HG02588 (cell line): Measurements from ENCODE around the gene SHKBP1.

Source experiments
- ATAC-seq: cut with Tn5 transposase; IDR thresholded peaks from one replicate; pipeline ENCODE4 v1.9.1; 2021; ENCODE audit warnings: mild to moderate bottlenecking, moderate library complexity; ENCODE audit not compliant: unreplicated experiment

The SHKBP1 gene

DNA sequence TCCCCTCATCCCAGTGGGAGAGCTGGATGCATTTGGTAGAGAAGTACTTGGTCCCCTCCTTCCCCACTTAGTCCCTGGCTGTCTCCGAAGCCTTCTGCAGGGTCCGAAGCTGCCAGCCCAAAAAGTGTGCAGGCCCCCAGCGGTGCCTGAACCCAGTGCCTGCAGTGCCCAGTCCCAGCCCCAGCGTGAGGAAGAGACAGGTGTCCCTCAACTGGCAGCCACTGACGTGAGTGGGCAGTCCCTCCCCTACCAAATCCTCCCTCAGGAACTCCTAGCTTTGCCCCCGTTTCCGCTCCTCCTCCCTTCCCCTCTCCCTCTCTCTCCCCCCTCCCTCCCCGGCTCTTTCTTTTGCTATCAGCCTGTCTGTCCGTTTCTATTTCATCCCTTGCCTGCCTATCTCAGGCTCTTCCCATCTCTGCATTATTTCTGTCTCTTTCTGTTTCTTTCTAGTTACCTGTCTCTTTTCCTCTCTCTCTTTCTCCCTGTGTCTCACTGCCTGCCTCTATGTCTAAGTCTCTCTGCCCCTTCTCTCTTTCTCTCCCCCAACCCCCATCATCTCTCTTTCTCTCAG is 22.7 kb downstream of the SHKBP1 start:
- ATAC-seq: no peak

DNA sequence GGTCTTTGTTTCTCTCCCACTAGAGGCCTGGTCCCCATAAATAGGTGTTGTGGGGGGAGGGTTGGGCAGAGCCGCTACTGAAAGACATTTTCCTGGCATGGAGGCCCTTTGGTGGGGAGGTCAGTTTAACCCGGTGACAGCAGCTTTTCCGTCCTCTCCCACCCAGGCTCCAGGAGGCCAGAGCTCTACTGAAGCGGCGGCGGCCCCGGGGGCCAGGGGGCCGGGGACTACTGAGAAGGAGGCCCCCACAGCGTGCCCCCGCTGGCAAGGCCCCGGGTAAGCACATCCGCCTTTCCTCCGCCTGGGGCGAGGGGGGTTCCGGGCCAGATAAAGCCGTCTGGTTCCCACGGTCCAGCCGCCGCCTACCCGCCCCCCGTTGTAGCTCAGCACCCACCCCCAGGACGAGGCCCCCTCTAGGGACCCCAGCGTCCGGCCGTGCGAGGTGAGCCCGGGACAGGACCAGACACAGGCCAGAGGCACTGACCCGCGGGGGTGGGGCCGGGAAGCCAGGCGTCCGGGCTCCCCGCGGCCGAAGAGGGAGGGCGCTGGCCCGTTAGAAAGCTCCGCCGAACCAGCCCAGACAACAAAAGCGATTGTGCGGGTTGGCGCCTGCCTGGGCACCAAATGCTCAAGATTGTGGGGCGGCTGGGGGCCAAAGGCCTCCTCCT is 23.4 kb downstream of the SHKBP1 start:
- ATAC-seq: no peak

DNA sequence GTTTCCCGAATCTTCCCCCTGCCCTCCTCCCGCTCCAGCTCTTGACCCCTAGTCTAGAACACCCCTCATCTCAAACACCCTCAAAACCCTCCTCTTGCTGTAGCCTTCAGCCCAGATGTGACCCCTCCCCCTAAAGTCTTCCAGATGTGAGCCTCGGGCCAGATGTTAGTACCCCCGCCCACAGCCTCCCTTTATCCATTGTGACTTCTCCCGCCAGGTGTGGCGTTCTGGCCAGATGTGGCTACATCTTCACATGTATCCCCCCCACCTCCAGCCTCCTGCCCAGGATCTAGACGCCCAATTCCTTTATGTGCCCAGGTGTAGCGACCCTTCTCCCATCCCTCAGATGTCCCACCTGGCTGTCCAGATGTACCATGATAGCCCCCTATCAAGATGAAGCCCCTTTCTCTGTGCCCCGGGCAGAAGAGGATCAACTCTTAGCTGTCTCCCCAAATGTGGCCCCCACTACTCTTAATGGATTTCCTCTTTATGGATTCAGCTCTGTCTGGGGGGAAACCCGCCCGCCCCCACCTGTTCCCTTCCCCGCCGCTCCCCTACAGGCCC is 24.0 kb downstream of the SHKBP1 start:
- no peak for ATAC-seq

DNA sequence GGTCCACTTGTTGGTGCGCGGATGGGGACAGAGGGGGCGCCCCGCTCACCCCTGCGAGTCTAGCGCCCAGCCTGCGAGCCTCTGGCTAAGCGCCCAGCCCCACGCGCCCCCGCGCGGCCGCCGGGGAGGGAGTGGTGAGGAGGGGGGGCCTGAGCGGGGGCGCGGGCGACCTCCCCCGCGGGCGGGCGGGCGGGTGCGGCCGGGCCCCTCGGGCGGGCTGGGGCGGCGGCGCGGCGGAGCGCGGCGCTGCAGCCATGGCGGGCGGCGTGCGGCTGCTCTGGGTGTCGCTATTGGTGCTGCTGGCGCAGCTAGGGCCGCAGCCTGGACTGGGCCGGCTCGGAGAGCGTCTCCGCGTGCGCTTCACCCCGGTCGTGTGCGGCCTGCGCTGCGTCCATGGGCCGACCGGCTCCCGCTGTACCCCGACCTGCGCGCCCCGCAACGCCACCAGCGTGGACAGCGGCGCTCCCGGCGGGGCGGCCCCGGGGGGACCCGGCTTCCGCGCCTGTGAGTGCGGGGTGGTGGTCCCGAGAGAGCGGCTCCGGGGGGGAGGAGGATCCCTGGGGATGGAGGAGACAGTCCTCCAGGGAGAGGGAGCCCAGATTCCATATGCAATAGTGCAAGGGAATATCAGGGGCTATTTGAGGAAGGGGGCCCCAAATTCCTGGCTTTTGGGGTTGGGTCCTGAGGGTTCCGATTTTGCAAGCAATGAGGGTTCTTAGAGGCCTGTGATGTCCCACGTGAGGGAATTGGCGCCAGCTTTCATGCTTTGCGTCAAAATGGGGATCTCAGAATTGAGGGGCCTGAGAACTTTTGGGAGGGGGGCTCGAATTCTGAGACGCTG is 24.7 kb downstream of the SHKBP1 start, which contains the start of gene LTBP4:
Gene LTBP4 (plus strand): TSS at position 236 of the 841 bp plus-strand sequence. CDS start 19 bp downstream, at position 255.
- no peak for ATAC-seq

DNA sequence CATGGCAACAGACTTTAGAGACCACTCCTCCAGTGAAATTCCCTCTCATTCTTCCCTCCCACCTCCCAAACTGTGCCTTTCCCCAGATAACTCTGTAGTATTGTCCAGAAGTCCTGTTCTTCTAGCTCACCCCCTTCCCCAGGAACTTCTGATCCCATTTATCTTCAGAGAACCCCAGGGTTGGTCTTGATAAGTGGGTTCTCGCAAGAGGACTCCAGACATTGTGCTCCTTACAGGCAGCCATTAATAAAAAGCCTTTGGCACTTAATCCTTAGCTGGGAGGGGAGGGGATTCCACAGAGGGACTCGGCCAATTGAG is 26.4 kb downstream of the SHKBP1 start:
- no peak for ATAC-seq

DNA sequence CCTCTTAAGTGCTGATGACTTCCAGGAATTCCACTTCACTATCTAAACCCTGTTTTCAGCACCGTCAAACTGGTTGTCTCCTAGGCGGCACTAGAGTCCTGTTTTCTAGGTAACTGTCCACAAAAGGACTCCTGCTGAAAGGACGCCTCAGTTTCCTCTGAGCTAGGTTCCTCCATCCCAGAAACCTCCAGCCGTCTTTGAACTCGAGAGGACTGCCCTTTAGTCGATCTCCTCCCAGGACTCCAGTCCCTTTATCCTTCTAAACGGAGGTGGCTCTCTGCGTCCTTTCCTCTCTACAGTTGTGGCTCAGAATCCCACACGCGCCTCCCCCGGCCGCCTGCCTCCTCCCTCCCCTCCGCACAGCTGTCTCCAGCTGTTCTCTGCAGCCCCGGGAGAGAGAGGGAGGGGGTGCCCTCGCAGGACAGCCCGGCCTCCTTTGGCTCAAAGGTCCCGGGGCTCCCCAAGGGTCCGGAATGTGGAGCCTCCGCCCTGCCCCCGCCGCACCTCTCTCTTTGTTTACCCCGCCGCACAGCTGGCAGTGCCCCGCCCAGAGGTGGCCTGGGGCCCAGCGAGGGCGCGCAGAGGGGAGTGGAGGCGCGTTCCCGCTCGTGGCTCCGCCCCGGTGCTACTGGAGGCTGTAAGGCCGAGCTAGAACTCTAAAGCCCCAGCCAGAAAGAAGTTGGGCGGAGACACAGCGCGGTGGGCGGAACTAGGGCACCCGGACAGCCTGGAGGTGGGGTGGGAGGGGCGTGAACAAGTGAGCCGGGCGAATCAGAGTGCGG is 26.9 kb downstream of the SHKBP1 start:
- peak; percentile 67 for ATAC-seq

DNA sequence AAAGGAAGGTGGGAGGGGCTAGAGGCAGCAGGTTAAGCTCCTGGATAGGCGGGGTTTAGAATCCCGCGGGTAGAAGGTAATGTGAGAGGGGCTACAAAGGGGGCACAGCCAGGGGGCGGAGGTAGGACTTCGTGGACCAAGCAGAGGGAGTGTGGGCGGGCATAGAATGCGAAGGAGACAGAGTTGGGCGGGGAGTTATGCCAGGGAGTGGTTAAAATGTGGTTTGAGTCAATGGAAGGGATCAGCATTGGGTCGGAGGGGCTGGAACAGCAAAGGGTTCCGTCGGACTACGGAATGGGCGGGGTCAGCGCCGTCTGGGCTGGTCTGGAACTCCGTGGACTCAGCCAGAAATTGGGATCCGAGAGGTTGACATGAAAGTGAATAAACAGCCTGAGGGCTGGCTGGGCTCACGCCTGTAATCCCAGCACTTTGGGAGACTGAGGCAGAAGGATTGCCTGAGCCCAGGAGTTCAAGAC is 27.5 kb downstream of the SHKBP1 start:
- no peak for ATAC-seq

DNA sequence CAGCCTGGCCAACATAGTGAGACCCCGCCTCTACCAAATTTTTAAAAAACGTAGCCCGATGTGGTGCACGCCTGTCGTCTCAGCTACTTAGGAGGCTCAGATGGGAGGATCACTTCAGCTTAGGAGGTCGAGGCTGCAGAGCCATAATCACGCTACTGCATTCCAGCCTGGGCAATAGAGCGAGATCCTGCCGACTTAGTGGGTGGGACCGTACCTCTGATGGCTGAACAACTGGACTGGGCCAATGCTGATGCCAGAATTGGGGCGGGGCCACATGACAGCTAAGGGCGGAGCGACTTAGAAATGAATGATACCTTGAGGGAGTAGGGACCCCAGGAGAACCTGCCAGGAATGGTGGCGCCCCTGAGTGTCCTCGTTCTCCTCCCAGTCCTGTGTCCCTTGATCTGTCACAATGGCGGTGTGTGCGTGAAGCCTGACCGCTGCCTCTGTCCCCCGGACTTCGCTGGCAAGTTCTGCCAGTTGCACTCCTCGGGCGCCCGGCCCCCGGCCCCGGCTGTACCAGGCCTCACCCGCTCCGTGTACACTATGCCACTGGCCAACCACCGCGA is 28.1 kb downstream of the SHKBP1 start:
- no peak for ATAC-seq

DNA sequence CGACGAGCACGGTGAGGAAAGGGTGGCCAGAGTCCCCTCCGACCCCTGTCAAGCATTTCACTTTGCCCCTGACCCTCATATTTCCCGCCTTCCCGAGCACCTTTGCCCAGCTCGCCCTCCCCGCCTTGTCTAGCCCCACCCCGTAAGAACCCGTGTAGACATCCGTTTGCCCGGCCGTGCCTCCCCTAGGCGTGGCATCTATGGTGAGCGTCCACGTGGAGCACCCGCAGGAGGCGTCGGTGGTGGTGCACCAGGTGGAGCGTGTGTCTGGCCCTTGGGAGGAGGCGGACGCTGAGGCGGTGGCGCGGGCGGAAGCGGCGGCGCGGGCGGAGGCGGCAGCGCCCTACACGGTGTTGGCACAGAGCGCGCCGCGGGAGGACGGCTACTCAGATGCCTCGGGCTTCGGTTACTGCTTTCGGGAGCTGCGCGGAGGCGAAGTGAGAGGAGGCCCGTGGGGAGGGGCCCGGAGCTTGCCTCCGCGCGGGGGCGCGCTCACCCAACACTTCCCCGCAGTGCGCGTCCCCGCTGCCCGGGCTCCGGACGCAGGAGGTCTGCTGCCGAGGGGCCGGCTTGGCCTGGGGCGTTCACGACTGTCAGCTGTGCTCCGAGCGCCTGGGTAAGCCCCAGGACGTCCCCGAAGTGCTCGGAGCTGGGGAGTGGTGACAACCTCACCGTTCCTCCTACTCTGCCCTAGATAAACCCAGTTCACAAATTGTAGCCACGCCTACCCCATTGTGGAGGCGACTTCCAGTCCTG is 28.7 kb downstream of the SHKBP1 start:
- no peak for ATAC-seq

DNA sequence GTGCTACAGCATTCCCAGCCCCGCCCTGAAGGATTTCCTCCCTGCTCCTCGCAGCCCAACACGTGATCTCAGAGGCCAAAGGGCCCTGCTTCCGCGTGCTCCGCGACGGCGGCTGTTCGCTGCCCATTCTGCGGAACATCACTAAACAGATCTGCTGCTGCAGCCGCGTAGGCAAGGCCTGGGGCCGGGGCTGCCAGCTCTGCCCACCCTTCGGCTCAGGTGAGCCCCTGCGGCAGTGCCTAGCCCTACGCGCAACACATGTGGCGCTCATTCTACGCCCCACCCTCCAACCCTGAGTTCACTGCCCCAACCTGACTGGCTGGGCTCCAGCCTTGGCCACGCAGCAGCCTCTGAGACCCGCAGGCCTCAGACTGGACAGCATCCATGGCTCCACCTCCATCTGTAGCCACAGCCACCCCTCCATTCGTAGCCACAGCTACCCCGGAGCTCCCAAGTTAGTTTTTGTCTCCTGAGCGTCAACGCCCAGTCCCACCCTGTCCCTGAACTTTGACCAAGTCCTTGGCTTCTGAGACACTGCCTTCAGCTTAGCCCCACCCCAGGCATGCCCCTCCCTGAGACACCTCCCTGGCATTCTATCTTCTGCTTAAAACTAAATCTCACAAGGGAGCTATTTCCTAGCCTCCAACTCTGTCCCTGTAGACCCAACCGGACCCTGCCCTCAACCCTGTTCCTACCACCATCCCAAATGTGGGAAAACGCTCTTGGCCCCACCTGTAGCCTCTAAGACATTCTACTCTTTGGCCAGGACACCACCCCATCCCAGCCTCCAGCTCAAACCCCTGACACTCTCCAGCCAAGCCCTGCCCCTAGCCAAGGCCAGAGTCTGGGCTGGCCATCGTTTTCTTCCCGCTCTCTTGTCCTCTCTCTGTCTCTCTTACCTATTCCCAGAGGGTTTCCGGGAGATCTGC is 30.9 kb downstream of the SHKBP1 start:
- no peak for ATAC-seq

DNA sequence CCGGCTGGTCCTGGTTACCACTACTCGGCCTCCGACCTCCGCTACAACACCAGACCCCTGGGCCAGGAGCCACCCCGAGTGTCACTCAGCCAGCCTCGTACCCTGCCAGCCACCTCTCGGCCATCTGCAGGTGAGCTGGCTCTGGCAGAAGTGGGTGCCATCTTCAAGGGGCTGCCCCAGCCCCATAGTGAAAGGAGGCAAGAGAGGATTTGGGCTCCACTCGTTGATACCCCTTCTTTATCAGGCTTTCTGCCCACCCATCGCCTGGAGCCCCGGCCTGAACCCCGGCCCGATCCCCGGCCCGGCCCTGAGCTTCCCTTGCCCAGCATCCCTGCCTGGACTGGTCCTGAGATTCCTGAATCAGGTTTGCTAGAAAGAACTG is 31.6 kb downstream of the SHKBP1 start:
- ATAC-seq: no peak

DNA sequence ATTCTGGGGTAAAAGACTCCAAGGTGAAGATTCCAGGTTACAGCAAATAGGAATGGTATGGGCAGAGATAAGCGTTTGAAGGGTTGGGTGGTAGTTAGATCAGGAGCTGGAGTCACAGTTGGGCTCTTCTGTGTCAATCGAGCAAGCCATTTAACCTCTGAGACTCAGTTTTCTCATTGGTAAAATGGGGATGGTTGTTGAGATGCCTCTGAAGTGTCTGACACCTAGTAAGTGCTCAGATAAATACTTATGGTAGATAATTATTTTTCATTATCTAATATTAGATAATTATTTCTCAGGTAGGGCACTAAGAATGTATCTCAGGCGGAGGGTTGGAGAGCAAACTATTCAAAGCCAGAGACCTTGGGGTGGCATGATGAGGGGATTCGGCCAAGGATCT is 32.3 kb downstream of the SHKBP1 start:
- ATAC-seq: no peak

DNA sequence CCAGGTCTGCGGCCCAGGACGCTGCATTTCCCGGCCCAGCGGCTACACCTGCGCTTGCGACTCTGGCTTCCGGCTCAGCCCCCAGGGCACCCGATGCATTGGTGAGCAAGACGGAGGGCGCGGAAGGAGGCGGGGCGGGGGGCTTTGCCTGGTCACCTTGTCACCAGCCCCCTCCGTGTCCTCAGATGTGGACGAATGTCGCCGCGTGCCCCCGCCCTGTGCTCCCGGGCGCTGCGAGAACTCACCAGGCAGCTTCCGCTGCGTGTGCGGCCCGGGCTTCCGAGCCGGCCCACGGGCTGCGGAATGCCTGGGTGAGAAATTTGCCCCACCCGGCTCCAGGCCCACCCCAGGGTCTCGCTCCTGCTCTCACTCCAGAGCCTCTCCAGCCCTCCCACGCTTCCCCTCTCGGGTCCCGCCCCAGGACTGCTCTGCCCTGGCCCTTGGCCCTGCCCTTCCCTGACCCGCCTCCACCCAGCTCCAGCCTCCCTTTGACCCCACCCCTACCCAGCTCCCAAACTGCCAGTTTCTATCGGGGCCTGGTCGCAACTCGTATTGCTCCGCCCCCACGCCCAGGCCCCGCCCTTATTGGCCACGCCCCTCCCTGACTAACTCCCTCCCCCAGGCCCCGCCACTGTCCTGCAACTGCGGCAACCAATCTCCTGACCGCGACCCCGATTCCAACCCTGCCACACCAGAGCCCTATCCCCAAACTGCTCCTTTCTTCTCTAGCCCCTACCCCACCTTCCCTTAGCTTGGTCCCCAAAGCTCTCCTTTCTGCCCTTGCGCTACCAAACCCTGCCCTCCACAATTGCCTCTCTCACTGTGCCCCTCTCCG is 33.1 kb downstream of the SHKBP1 start:
- peak; percentile 52 for ATAC-seq

DNA sequence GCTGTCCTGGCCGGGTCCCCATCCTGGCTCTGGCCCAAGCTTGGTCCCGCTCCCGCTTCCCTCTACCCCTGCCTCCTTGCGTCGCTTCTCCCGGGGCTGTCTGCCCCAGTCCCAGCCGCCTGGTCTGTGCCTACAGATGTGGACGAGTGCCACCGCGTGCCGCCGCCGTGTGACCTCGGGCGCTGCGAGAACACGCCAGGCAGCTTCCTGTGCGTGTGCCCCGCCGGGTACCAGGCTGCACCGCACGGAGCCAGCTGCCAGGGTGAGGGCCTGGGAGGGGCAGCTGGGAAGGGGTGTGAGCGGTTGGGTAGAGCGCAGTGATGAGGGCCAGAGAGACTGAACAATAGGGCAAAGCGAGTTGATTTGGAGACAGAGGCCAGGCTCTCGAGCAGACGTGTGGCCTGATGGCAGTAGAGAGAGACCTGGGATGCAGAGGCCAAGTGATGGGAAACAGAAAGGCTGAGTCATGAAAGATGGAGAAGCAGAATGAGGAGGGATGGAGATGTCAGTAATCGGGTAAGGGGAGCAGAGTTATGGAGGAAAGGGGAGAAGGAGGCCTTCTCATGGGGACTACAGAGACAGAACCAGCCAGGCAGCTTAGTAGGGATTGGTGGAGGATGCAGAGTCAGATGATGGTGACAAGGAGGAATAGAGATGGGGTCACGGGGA is 33.9 kb downstream of the SHKBP1 start:
- ATAC-seq: no peak

DNA sequence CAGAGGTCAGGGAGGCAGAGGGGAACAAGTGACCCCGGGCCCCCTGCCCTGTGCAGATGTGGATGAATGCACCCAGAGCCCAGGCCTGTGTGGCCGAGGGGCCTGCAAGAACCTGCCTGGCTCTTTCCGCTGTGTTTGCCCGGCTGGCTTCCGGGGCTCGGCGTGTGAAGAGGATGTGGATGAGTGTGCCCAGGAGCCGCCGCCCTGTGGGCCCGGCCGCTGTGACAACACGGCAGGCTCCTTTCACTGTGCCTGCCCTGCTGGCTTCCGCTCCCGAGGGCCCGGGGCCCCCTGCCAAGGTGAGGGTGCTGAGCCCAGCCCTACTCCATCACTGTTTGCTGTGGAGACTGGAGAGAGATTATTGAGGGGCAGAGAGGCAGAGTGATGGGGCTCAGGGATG is 34.4 kb downstream of the SHKBP1 start:
- ATAC-seq: no peak

DNA sequence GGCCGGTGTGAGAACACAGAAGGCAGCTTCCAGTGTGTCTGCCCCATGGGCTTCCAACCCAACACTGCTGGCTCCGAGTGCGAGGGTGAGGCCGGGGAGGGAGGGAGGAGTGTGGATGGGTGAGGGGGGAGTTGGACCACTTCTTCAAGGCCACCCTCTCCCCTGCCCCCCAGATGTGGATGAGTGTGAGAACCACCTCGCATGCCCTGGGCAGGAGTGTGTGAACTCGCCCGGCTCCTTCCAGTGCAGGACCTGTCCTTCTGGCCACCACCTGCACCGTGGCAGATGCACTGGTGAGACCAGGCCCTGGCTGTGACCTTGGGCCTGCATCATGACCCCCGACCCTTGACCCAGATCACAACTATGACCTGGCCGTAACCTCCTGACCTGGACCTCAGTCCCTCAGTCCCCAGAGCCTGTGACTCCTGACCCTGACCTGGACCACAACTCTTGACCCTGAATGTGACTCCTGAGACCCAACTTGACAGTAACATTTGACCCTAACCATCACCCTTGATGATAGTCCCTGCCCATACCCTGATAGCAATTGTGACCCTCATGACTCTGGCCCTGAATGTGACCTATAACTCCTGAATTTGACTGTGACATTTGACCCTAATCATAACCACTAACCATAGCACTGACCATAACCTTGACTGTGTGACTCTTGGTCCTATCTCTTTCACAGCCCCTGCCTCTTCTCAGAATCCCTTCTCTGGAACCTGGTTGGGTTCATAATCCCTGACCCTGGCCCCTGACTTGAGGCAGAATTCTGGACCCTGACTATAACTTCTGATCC is 35.4 kb downstream of the SHKBP1 start:
- ATAC-seq: no peak
